22Rv1 (cell line): Measurements from ENCODE around the gene SEMA6B.

ENCODE experiments used
- ZFX ChIP-seq: fragments of 450-650 bp; IDR thresholded peaks from 2 replicates; pipeline ENCODE4 v1.6.1; 2017; ENCODE audit warnings: antibody characterized with exemption, borderline replicate concordance
- TF ChIP-seq, protein P1 (sequence below): fragments of 450-650 bp; IDR thresholded peaks from 2 replicates; pipeline ENCODE4 v1.5.1; 2017; ENCODE audit warnings: mild to moderate bottlenecking

DNA sequence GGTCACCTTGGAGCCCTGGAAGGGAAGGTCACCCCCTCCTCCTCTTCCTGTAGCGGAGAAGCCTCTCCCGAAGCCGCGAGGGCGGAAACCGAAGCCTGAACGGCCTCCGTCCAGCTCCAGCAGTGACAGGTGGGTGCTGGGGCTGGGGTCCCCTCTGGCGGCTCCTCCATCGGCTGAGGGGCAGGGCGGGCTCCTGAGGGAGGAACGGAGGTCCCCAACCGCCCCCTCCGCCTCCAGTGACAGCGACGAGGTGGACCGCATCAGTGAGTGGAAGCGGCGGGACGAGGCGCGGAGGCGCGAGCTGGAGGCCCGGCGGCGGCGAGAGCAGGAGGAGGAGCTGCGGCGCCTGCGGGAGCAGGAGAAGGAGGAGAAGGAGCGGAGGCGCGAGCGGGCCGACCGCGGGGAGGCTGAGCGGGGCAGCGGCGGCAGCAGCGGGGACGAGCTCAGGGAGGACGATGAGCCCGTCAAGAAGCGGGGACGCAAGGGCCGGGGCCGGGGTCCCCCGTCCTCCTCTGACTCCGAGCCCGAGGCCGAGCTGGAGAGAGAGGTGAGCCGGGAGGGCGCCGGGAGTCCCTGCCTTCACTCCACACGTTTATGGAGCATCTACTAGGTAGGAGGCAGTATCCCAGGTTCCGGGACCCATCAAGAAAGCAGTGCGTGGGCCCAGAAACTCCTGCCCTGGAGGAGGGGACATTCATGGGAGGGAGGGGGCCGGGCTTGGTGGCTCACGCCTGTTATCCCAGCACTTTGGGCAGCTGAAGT is 65.4 kb downstream of the SEMA6B start:
- TF ChIP-seq, protein P1, sequence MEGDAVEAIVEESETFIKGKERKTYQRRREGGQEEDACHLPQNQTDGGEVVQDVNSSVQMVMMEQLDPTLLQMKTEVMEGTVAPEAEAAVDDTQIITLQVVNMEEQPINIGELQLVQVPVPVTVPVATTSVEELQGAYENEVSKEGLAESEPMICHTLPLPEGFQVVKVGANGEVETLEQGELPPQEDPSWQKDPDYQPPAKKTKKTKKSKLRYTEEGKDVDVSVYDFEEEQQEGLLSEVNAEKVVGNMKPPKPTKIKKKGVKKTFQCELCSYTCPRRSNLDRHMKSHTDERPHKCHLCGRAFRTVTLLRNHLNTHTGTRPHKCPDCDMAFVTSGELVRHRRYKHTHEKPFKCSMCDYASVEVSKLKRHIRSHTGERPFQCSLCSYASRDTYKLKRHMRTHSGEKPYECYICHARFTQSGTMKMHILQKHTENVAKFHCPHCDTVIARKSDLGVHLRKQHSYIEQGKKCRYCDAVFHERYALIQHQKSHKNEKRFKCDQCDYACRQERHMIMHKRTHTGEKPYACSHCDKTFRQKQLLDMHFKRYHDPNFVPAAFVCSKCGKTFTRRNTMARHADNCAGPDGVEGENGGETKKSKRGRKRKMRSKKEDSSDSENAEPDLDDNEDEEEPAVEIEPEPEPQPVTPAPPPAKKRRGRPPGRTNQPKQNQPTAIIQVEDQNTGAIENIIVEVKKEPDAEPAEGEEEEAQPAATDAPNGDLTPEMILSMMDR: no peak
- no peak for TF ChIP-seq ZFX
